Small intestine (tissue), 7 donors: ENCODE results near the gene PARD3B. TPM values are rescaled to one million over a fixed set of nuclear protein-coding genes. Genes with fewer than 3 reads are reported as not detected.

ENCODE experiments used
- DNase-seq, 2 donors: peaks; one replicate each; pipeline versions ENCODE4 v3.0.0 to v3.0.0-alpha.2; 2013
- FAIRE-seq: peaks from 2 replicates; lab custom pipeline; 2012; peaks lifted over from hg19 to GRCh38; lab: Jason Lieb, UNC
- H3K27ac ChIP-seq, 3 donors: one replicate each; pipeline ENCODE4 v1.5.1; 2013; ENCODE audit warnings: low read length in 2 of 3, mild to moderate bottlenecking in 2 of 3, control low read depth in 1 of 3, inconsistent platforms in 1 of 3, low read depth in 1 of 3, moderate library complexity in 1 of 3
- H3K27me3 ChIP-seq, 3 donors: one replicate each; pipeline ENCODE4 v1.6.1; 2013; ENCODE audit warnings: low read length in 3 of 3, inconsistent platforms in 1 of 3; ENCODE audit not compliant: control insufficient read depth in 3 of 3, insufficient read depth in 3 of 3
- H3K36me3 ChIP-seq, 3 donors: one replicate each; pipeline ENCODE4 v1.6.1; 2013; ENCODE audit warnings: low read length in 3 of 3, inconsistent platforms in 1 of 3, low read depth in 1 of 3, mild to moderate bottlenecking in 1 of 3, moderate library complexity in 1 of 3; ENCODE audit not compliant: control insufficient read depth in 3 of 3, insufficient read depth in 2 of 3
- H3K4me1 ChIP-seq, 3 donors: one replicate each; pipeline ENCODE4 v1.6.1; 2013; ENCODE audit warnings: low read length in 2 of 3, inconsistent platforms in 1 of 3, low read depth in 1 of 3, mild to moderate bottlenecking in 1 of 3, moderate library complexity in 1 of 3; ENCODE audit not compliant: control insufficient read depth in 3 of 3, insufficient read depth in 2 of 3
- H3K4me3 ChIP-seq, 3 donors: one replicate each; pipeline ENCODE4 v1.5.1; 2013; ENCODE audit warnings: low read length in 3 of 3, control low read depth in 1 of 3, inconsistent platforms in 1 of 3, low read depth in 1 of 3, mild to moderate bottlenecking in 1 of 3, moderate library complexity in 1 of 3
- H3K9me3 ChIP-seq, 2 donors: one replicate each; pipeline ENCODE4 v1.6.1; 2013; ENCODE audit warnings: low read depth in 1 of 2, low read length in 1 of 2; ENCODE audit not compliant: control insufficient read depth in 2 of 2, insufficient read depth in 1 of 2
- WGBS, 3 donors: extraction: QIAGEN DNeasy Blood & Tissue Kit; methylation state at CpG; one replicate each; pipeline ENCODE4 v1.1.7; 2013; 5-methylcytosine and 5-hydroxymethylcytosine counted together
- polyA plus RNA-seq, 4 donors: library from polyadenylated mRNA; stranded (reverse) in 3 of 4; unstranded in 1 of 4; fragments of 200-250 nt in 3 of 4; fragments of 120-200 nt in 1 of 4; gene quantifications; one replicate each; pipeline versions ENCODE4 v1.2.1 to v1.2.3, GENCODE V29; 2013
- donor health status: healthy with polysubstance abuse.
- donor health status: control.
- donor health status: control.
- donor health status: Bipolar disorder and iron deficiency.
- donor health status: healthy.

PARD3B gene
- polyA plus RNA-seq, 4 donors = 2.8 to 10.7 (median 3.6) TPM

DNA sequence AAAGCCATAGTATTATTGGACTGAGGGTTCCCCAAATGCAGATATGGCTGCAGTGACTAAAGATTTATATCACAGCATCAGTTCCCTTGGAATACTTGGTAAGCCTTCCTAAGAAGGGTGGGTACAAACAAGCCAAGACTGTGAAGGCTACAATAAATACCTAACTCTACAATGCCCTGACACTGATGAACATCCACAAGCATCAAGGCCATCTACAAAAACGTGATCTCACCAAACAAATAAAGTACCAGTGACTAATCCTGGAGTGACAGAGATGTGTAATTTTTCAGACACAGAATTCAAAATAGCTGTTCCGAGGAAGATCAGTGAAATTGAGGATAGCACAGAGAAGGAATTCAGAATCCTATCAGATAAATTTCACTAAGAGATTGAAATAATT lies 254.5 kb downstream of the PARD3B start:
- no peak overlapping the region for H3K4me3 ChIP-seq
- no peaks in the 10 kb centered on the region for H3K27me3 ChIP-seq
- H3K27ac ChIP-seq = no peak overlapping the region
- DNase-seq (no peak), FAIRE-seq (no peak)
- H3K9me3 ChIP-seq = no peaks in the 10 kb centered on the region
- H3K36me3 ChIP-seq = no peaks in the 10 kb centered on the region
- no peaks in the 10 kb centered on the region for H3K4me1 ChIP-seq
- WGBS, 3 donors = 59 to 79% (median 69%) methylated on average over 2 of the region's 2 CpGs

DNA sequence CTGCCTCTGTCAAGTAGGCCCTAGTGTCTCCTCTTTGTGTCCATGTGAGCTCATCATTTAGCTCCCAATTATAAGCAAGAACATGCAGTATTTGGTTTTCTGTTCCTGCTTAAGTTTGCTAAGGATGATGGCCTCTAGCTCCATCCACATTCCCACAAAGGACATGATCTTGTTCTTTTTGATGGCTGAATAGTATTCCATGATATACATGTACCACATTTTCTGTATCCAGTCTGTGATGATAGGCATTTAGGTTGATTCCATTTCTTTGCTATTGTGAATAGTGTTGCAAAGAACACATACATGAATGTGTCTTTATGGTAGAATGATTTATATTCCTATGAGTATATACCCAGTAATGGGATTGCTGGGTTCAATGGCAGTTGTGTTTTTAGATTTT lies 263.2 kb downstream of the PARD3B start:
- Histone ChIP-seq H3K27ac (no peak overlapping the region), H3K4me3 (no peak overlapping the region), H3K36me3 (no peaks in the 10 kb centered on the region), H3K9me3 (peaks cover 0 to 10% of the 10 kb centered on the region in 2 donors), H3K27me3 (no peaks in the 10 kb centered on the region), H3K4me1 (no peaks in the 10 kb centered on the region)
- DNase-seq (no peak), FAIRE-seq (no peak)

DNA sequence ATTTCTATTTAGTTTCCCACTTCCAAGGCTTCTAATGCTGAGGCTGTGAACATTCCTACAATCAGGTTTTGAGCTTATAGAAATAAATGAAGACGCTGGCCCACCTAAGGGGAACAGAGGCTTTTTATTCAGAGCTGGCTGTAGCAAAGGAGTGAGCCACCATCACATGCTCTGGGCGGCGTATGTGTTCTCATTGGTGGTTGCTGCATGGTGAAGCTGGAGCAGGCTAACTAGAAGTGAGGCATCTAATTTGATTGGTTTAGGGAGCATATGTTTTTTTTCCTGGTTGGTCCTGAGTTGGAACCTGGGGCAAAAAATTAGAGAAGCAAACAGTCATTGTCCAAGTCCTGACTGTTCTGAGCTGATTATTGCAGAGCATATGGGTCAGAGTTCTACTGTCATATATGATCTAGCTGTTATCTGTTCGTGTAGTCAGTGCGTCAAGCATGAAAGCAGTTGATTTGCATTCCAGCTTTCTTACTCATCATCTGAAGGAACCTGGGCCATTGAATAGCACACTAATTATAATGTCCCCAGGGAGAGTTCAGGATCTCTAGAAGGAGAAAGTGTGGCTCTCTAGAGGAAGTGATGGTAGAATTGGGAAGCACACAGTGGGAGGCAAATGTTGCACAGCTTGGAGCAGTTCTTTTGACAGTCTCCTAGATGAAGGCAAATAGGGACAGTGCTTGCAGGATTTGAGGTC lies 279.6 kb downstream of the PARD3B start:
- no peak overlapping the region for H3K27ac ChIP-seq
- no peak overlapping the region for H3K4me3 ChIP-seq
- DNase-seq = peak; percentile 72 to 82
- peaks cover 0 to 4% (median 2%) of the 10 kb centered on the region in 3 donors for H3K4me1 ChIP-seq
- 61 to 79% (median 71%) methylated on average over 5 of the region's 5 CpGs for WGBS, 3 donors
- H3K36me3 ChIP-seq = no peaks in the 10 kb centered on the region
- peaks cover 0 to 10% of the 10 kb centered on the region in 2 donors for H3K9me3 ChIP-seq
- FAIRE-seq = no peak
- H3K27me3 ChIP-seq = no peaks in the 10 kb centered on the region

DNA sequence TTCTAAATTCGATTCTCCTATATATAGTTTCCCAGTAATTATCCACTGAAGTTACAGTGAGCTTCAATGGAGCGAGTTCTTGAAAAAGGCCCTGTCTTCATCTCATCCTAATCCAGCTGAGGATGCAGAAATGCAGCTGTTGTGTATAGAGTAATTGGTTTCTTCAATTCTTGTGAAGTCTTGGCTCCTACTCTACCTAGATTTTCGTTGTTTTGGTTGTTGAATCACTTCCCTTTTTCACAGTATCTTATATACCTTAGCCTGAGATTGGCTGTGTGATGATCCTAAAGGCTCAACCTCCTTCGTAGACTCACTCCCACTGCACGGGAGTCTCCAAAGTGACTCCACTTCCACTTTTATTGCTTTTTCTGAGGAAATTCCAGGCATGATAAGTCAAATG lies 280.4 kb downstream of the PARD3B start:
- no peaks in the 10 kb centered on the region for H3K27me3 ChIP-seq
- no peak overlapping the region for H3K4me3 ChIP-seq
- peaks cover 0 to 4% (median 2%) of the 10 kb centered on the region in 3 donors for H3K4me1 ChIP-seq
- no peak overlapping the region for H3K27ac ChIP-seq
- H3K9me3 ChIP-seq = peaks cover 0 to 3% of the 10 kb centered on the region in 2 donors
- 85 to 90% (median 88%) methylated on average over 5 of the region's 5 CpGs for WGBS, 3 donors
- H3K36me3 ChIP-seq = no peaks in the 10 kb centered on the region
- DNase-seq (no peak), FAIRE-seq (no peak)

DNA sequence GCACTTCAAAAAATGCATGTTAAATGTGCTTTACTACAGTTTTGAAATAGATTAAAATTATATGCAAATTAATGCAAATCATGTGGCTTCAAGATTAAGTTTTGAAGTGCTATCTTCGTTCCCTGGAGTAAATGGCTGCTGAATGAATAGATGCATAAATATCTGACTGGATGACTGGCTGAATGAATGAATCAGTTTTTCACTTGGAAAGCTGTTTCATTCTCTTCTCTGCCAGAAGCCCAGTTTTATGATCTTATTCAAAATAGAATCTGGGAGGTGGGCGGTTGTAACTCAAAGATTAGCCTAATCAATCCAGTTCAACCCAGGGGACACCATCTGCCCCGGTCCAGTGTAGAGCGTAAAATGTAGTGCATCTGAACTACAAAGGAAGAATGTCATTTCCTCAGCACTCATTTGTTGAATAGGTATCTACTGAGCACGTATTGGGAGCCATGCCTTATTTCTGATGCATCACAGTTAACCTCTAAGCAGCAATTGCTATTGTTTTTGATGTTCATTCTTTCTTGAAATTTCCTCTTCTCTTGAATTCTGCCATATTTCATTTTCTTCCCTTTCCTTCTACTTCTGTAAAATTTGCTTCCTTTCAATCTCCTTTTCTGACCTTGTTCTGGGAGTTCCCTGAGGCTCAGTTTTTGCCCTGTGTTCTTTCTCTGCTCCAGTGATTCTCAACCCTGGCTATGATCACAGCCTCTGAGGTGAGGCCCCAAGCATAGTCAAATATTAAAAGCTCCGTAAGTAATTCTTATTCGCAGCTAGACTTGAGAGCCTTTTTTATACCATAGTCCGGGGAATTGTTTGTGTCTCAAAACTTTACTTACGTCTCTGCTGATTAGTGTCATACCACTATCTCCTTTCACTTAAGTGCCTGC lies 282.7 kb downstream of the PARD3B start:
- Histone ChIP-seq H3K4me1 (peaks cover 0 to 4% (median 2%) of the 10 kb centered on the region in 3 donors), H3K36me3 (no peaks in the 10 kb centered on the region), H3K27me3 (no peaks in the 10 kb centered on the region), H3K4me3 (no peak overlapping the region), H3K27ac (no peak overlapping the region), H3K9me3 (no peaks in the 10 kb centered on the region)
- 84 to 88% (median 86%) methylated on average over 9 of the region's 9 CpGs for WGBS, 3 donors
- FAIRE-seq = no peak
- no peak for DNase-seq

DNA sequence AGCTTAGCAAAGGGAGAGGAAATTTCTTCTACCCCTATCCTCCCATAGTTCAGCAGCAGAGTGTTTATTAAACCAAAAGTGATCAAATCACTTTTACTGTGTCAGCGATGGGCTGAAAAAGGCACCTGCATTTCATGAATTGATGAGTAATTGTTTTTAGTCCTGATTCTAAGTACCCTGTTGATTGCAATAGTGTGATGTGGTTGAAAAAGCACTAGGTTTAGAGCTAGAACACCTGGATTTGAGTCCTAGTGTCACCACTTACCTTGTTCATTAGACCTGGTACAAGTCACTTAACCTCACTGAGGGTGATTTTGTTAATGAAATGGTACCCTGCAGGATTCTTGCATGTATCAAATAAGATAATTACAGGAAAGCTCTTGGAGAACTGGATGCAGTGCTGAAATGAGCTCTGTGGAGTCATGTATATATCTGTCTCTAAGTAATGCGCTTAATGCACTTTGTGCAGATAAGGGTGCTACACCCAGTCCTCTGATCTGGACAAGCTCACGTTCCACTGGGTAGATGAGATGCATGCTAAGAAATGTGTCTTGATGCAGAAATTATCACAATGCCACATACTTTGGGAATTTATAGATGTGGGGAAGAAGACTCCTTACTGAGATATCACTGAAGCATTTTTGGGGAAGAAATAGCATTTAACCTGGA lies 289.6 kb downstream of the PARD3B start:
- H3K27me3 ChIP-seq = no peaks in the 10 kb centered on the region
- no peak for DNase-seq
- no peaks in the 10 kb centered on the region for H3K9me3 ChIP-seq
- H3K4me1 ChIP-seq = no peaks in the 10 kb centered on the region
- WGBS, 3 donors = 88 to 94% (median 90%) methylated on average over 3 of the region's 3 CpGs
- no peak overlapping the region for H3K4me3 ChIP-seq
- no peak overlapping the region for H3K27ac ChIP-seq
- no peak for FAIRE-seq
- no peaks in the 10 kb centered on the region for H3K36me3 ChIP-seq

DNA sequence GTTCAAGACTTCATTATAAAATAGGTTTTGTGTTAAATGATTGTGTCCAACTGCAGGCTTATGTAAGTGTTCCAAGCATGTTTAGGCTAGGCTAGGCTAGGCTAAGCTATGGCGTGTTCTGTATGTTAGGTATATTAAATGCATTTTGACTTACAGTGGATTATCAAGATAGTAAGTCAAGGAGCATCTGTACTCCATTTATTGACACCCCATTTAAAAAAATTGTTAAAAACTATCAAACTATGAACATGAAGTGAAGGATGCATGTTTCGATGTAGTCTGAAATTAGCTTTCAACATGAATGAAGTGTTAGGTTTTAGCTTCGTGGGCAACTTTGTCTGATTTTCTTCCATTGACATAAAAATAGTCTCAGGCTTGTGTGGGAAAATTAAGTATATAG lies 290.5 kb downstream of the PARD3B start:
- Histone ChIP-seq H3K27me3 (no peaks in the 10 kb centered on the region), H3K4me3 (no peak overlapping the region), H3K9me3 (no peaks in the 10 kb centered on the region), H3K27ac (no peak overlapping the region), H3K36me3 (no peaks in the 10 kb centered on the region), H3K4me1 (no peaks in the 10 kb centered on the region)
- WGBS, 3 donors = 89 to 94% (median 92%) methylated on average over 3 of the region's 3 CpGs
- DNase-seq = no peak
- FAIRE-seq = no peak

DNA sequence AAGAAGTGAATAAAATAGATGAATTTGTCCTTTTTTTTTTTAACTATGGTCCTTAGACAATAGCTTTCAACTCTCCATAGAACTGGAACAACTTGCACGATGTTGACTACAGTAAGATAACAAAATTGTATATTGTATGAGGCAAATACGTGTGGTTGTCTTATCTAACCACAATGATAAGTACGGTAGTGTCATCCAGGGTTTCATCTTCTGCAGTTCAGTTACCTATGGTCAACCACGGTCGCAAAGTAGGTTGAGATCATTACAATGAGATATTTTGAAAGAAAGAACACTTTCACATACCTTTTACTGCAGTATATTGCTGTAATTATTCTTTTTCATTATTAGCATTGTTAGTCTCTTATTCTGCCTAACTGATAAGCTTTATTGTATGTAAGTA lies 295.2 kb downstream of the PARD3B start:
- WGBS, 3 donors = 72 to 77% (median 75%) methylated on average over 5 of the region's 5 CpGs
- no peaks in the 10 kb centered on the region for H3K27me3 ChIP-seq

More for the DNA sequence above, 295.2 kb downstream of the PARD3B start:
- no peak overlapping the region for H3K4me3 ChIP-seq
- no peaks in the 10 kb centered on the region for H3K4me1 ChIP-seq
- DNase-seq (no peak), FAIRE-seq (no peak)
- no peaks in the 10 kb centered on the region for H3K9me3 ChIP-seq
- no peak overlapping the region for H3K27ac ChIP-seq
- H3K36me3 ChIP-seq = no peaks in the 10 kb centered on the region
